Parathyroid adenoma (tissue), 2 donors: ENCODE data around the gene MACROH2A2.

Source experiments
- H2AFZ ChIP-seq: fragments of 300-600 bp; sonication (generic); one replicate; pipeline ENCODE4 v1.7.0; 2017; ENCODE audit warnings: antibody characterized with exemption, mild to moderate bottlenecking
- H3K27ac ChIP-seq: fragments of 300-600 bp; sonication (generic); one replicate; pipeline ENCODE4 v1.7.0; 2017
- H3K27me3 ChIP-seq: fragments of 300-600 bp; sonication (generic); one replicate; pipeline ENCODE4 v1.7.0; 2017; ENCODE audit warnings: low read length; ENCODE audit not compliant: control insufficient read depth, insufficient read depth
- H3K36me3 ChIP-seq: fragments of 300-600 bp; sonication (generic); one replicate; pipeline ENCODE4 v1.7.0; 2017; ENCODE audit warnings: low read length; ENCODE audit not compliant: control insufficient read depth, insufficient read depth
- H3K4me1 ChIP-seq: fragments of 300-600 bp; sonication (generic); one replicate; pipeline ENCODE4 v1.7.0; 2017; ENCODE audit warnings: control low read depth
- H3K4me2 ChIP-seq: fragments of 300-600 bp; sonication (generic); one replicate; pipeline ENCODE4 v1.7.0; 2017; ENCODE audit warnings: low read length
- H3K4me3 ChIP-seq: fragments of 300-600 bp; sonication (generic); one replicate; pipeline ENCODE4 v1.7.0; 2017; ENCODE audit warnings: low read depth, low read length
- H3K79me2 ChIP-seq: fragments of 300-600 bp; sonication (generic); one replicate; pipeline ENCODE4 v1.7.0; 2017; ENCODE audit warnings: control low read depth
- H3K9ac ChIP-seq: fragments of 300-600 bp; sonication (generic); one replicate; pipeline ENCODE4 v1.7.0; 2017; ENCODE audit warnings: mild to moderate bottlenecking
- H3K9me3 ChIP-seq: fragments of 300-600 bp; sonication (generic); one replicate; pipeline ENCODE4 v1.7.0; 2017; ENCODE audit warnings: low read length; ENCODE audit not compliant: control insufficient read depth
- CTCF ChIP-seq: fragments of 300-600 bp; sonication (generic); IDR thresholded peaks from one replicate; pipeline ENCODE4 v1.7.0; 2017; ENCODE audit warnings: antibody characterized with exemption, mild to moderate bottlenecking
- donor health status: primary hyperparathyroidism.

MACROH2A2 gene

DNA sequence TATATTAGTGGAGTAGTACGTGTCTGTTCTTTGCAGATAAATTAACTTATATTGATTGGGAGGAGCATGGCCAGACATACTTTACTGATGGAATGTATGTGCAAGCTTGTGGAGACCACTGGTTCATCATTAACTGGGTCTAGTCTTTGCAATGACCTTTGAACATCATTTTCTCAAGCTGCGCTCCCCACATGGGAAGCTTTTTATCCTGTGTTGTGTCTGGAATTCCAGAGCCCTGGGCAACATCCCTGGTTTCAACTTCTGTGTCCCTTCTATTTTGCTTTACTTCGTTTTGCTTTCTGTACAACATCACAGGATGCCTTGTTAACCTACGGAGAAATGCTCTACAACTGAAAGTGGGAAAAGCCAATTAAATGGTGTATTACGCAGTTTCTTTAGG lies 38.3 kb downstream of the MACROH2A2 start:
- Histone ChIP-seq H3K79me2 (no peaks in the 10 kb centered on the region), H3K9me3 (no peaks in the 10 kb centered on the region), H3K4me2 (no peak overlapping the region), H2AFZ (no peak overlapping the region), H3K36me3 (no peaks in the 10 kb centered on the region), H3K27ac (no peak overlapping the region), H3K9ac (no peak overlapping the region), H3K4me3 (no peak overlapping the region), H3K27me3 (no peaks in the 10 kb centered on the region), H3K4me1 (no peaks in the 10 kb centered on the region)
- no peak for TF ChIP-seq CTCF

DNA sequence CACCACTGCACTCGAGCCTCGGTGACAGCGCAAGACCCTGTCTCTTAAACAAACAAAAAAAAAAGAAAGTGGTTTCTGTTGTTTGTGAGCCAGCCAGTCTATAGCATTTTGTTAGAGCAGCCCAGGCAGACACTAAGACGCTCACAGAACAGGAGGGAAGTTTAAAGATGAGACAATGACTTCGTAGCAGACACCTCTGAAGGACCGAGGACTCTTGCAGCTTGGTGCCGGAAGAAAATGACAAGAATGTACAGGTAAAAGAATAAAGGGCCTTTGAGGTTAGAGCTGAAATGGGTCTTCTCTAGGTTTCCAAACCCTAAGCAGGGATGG lies 39.7 kb downstream of the MACROH2A2 start:
- H3K27ac ChIP-seq, result no peak overlapping the region
- H3K36me3 ChIP-seq, result no peaks in the 10 kb centered on the region
- H3K4me1 ChIP-seq, result no peaks in the 10 kb centered on the region
- no peaks in the 10 kb centered on the region for H3K27me3 ChIP-seq
- no peaks in the 10 kb centered on the region for H3K9me3 ChIP-seq
- no peaks in the 10 kb centered on the region for H3K79me2 ChIP-seq
- no peak overlapping the region for H3K4me3 ChIP-seq
- H3K9ac ChIP-seq, result no peak overlapping the region
- no peak overlapping the region for H3K4me2 ChIP-seq
- no peak for TF ChIP-seq CTCF
- no peak overlapping the region for H2AFZ ChIP-seq

DNA sequence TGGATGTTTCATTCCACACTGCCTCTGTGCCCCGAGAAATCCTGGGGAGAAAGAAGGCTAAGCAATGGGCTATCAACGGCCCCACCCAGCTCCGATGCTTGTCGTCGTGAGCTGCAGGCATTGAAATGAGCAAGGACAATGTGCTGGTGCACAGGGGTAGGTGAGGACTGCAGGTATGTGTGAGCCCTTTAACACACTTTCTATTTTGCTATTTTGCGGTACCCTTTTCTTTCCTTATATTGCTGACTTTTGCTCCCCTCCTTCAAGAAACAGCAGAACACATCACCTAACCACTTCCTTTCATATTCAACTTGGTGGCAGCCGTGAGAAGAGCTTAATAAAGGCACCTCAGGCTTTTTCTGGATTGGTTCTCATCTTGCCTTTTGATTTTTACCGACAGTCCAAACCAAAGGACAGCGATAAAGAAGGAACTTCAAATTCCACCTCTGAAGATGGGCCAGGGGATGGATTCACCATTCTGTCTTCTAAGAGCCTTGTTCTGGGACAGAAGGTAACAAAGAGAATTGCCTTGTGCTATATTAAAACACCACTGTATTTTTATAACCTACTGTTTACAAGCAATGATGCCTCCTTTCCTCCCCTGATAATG lies 40.8 kb downstream of the MACROH2A2 start:
- no peak for TF ChIP-seq CTCF
- Histone ChIP-seq H3K4me3 (no peak overlapping the region), H3K9ac (no peak overlapping the region), H3K27me3 (no peaks in the 10 kb centered on the region), H2AFZ (no peak overlapping the region), H3K4me2 (no peak overlapping the region), H3K79me2 (no peaks in the 10 kb centered on the region), H3K9me3 (no peaks in the 10 kb centered on the region), H3K27ac (no peak overlapping the region), H3K4me1 (no peaks in the 10 kb centered on the region), H3K36me3 (no peaks in the 10 kb centered on the region)

DNA sequence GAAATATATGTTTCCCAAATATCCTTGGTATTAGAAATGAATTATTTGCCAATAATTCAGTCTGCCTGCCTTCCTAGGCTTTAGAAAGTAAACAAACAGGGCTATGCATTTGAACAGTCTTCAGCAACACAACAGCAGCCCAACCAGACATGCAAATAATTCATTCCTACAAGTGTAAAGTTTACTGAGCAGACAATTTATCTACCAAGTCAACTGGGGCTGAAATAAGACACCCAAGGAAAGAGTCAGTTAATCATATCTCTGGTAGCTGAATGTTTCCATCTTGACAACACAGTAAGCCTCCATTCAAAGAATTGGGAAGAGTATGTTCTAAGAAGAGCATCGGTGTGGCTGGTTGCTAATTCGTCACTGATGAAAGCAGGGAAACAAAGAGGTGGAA lies 41.6 kb downstream of the MACROH2A2 start:
- no peak overlapping the region for H3K4me2 ChIP-seq
- no peak overlapping the region for H3K27ac ChIP-seq
- H3K79me2 ChIP-seq, result no peaks in the 10 kb centered on the region
- no peak overlapping the region for H3K4me3 ChIP-seq
- H3K27me3 ChIP-seq, result no peaks in the 10 kb centered on the region
- H3K36me3 ChIP-seq, result no peaks in the 10 kb centered on the region
- no peak overlapping the region for H2AFZ ChIP-seq
- no peak for TF ChIP-seq CTCF
- no peak overlapping the region for H3K9ac ChIP-seq
- H3K9me3 ChIP-seq, result no peaks in the 10 kb centered on the region
- no peaks in the 10 kb centered on the region for H3K4me1 ChIP-seq

- no peak overlapping the region for H3K4me3 ChIP-seq
Measured at GRCh38 chr10:70096016-70096704, 43.5 kb downstream of the MACROH2A2 start.

More at GRCh38 chr10:70096016-70096704, 43.5 kb downstream of the MACROH2A2 start:
- no peak overlapping the region for H3K27ac ChIP-seq
- no peaks in the 10 kb centered on the region for H3K9me3 ChIP-seq
- no peak for TF ChIP-seq CTCF
- H2AFZ ChIP-seq, result no peak overlapping the region
- no peaks in the 10 kb centered on the region for H3K27me3 ChIP-seq
- H3K4me1 ChIP-seq, result no peaks in the 10 kb centered on the region
- H3K36me3 ChIP-seq, result no peaks in the 10 kb centered on the region
- no peaks in the 10 kb centered on the region for H3K79me2 ChIP-seq
- no peak overlapping the region for H3K9ac ChIP-seq
- no peak overlapping the region for H3K4me2 ChIP-seq
